MM.1S (cell line): ENCODE measurements around the gene SENP7.

Experiments
- DNase-seq: peaks from one replicate; pipeline ENCODE4 v3.0.0-alpha.2; 2015
- H2AFZ ChIP-seq: fragments of 300-600 bp; sonication (generic); 2 replicates; pipeline ENCODE4 v1.6.0; 2016; ENCODE audit warnings: antibody characterized with exemption, low read length
- H3F3A ChIP-seq: fragments of 300-600 bp; sonication (generic); 2 replicates; pipeline ENCODE4 v1.6.1; 2016; ENCODE audit warnings: mild to moderate bottlenecking, antibody characterized with exemption, low read length, moderate library complexity, mixed read lengths; ENCODE audit not compliant: insufficient read depth
- H3K27ac ChIP-seq: fragments of 300-600 bp; sonication (generic); 2 replicates; pipeline ENCODE4 v1.5.1; 2016; ENCODE audit warnings: mild to moderate bottlenecking, low read length
- H3K27me3 ChIP-seq: fragments of 300-600 bp; sonication (generic); replicated peaks from 2 replicates; pipeline ENCODE4 v1.6.0; 2016; ENCODE audit warnings: low read length; ENCODE audit not compliant: insufficient read depth
- H3K36me3 ChIP-seq: fragments of 300-600 bp; sonication (generic); replicated peaks from 2 replicates; pipeline ENCODE4 v1.6.1; 2016; ENCODE audit warnings: mild to moderate bottlenecking, low read length, mixed read lengths; ENCODE audit not compliant: insufficient read depth
- H3K4me1 ChIP-seq: fragments of 300-600 bp; sonication (generic); 2 replicates; pipeline ENCODE4 v1.6.1; 2016; ENCODE audit warnings: low read length, mixed read lengths
- H3K4me2 ChIP-seq: fragments of 300-600 bp; sonication (generic); 2 replicates; pipeline ENCODE4 v1.6.0; 2016; ENCODE audit warnings: low read depth, low read length
- H3K4me3 ChIP-seq: fragments of 300-600 bp; sonication (generic); 2 replicates; pipeline ENCODE4 v1.5.1; 2016; ENCODE audit warnings: low read length, mixed read lengths
- H3K79me2 ChIP-seq: fragments of 300-600 bp; sonication (generic); 2 replicates; pipeline ENCODE4 v1.6.1; 2016; ENCODE audit warnings: mixed run types, low read length, mixed read lengths
- H3K9ac ChIP-seq: fragments of 300-600 bp; sonication (generic); 2 replicates; pipeline ENCODE4 v1.6.1; 2016; ENCODE audit warnings: low read length, mixed read lengths
- H3K9me2 ChIP-seq: fragments of 300-600 bp; sonication (generic); replicated peaks from 2 replicates; pipeline ENCODE4 v1.6.1; 2016; ENCODE audit warnings: mild to moderate bottlenecking, low read length, mixed read lengths; ENCODE audit not compliant: insufficient read depth
- H3K9me3 ChIP-seq: fragments of 300-600 bp; sonication (generic); replicated peaks from 2 replicates; pipeline ENCODE4 v1.6.1; 2016; ENCODE audit warnings: mild to moderate bottlenecking, low read length, mixed read lengths; ENCODE audit not compliant: insufficient read depth
- H4K20me1 ChIP-seq: fragments of 300-600 bp; sonication (generic); 2 replicates; pipeline ENCODE4 v1.6.1; 2016; ENCODE audit warnings: mild to moderate bottlenecking, low read length, moderate library complexity, mixed read lengths; ENCODE audit not compliant: insufficient read depth
- CTCF ChIP-seq: fragments of 300-600 bp; sonication (generic); IDR thresholded peaks from 2 replicates; pipeline ENCODE4 v1.5.1; 2016; ENCODE audit warnings: antibody characterized with exemption, low read length, mixed read lengths
- EZH2 ChIP-seq: fragments of 300-600 bp; sonication (generic); optimal IDR thresholded peaks from 2 replicates; pipeline ENCODE3; 2017; ENCODE audit warnings: low read depth, mild to moderate bottlenecking, antibody characterized with exemption, low read length, mixed read lengths
- EZH2phosphoT487 ChIP-seq: fragments of 300-600 bp; sonication (generic); IDR thresholded peaks from 2 replicates; pipeline ENCODE4 v1.6.1; 2018; ENCODE audit warnings: antibody characterized with exemption, low read length

SENP7 gene

DNA sequence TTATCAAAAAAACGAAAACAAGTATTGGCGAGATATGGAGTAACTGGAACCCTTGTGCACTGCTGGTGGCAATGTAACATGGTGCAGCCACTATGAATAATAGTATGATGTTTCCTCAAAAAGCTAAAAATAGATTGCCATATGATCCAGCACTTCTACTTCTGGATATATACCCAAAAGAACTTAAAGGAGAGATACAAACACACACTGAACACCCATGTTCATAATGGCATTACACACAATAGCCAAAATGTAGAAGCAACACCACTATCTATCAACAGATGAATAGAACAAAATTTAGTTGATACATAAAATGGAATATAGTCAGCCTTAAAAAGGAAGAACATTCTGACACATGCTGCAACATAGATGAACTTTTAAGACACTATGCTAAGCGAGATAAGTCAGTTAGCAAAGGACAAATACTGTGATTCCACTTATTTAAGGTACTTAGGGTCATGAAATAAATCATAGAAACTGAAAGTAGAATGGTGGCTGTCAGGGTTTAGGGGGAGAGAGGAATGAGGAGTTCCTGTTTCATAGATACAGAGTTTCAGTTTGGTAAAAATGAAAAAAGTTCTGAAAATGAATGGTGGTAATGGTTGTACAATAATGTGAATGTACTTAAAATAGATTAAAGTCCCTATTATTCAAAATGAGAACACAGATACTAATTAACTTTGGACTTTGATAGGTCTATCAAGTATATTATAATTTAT lies 133.2 kb downstream of the SENP7 start:
- TF ChIP-seq EZH2phosphoT487 (no peak), EZH2 (no peak), CTCF (no peak)
- Histone ChIP-seq H3F3A (peaks cover 25% of the 10 kb centered on the region), H3K9me3 (no peaks in the 10 kb centered on the region), H3K4me2 (peak overlapping the region; percentile 57), H3K27me3 (no peaks in the 10 kb centered on the region; the same call in 1 of the 2 replicates), H3K4me3 (peak overlapping the region; percentile 14; the same call in 1 of the 2 replicates), H4K20me1 (no peaks in the 10 kb centered on the region), H3K9ac (no peak overlapping the region), H3K4me1 (peaks cover 39% of the 10 kb centered on the region), H3K27ac (peak overlapping the region; percentile 37; the same call in 1 of the 2 replicates), H3K36me3 (no peaks in the 10 kb centered on the region), H3K79me2 (0 out of 2 replicates have a peak, but pooled peaks cover 3% of the 10 kb centered on the region), H2AFZ (no peak overlapping the region), H3K9me2 (no peaks in the 10 kb centered on the region)
- peak; percentile 85 for DNase-seq

DNA sequence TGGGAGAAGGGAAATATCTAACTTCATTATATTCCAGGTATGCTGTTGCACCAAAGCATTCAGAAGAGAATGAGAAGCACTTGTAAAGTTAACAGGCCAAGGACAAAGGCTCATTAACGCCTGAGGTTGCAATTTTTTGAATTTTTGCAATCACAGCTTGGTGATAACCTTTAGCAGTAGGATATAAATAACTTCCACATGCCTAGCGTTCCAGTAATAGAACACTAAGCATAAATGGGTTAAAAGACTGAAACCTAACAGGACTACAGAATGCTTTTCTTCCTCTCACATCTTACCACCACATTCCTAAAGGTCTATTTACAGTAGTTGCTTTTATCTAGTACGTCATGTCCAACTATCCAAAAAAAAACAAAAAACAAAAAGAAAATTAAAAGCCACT lies 135.2 kb downstream of the SENP7 start:
- peak; percentile 72 for DNase-seq
- peak overlapping the region; percentile 62 for H3K4me2 ChIP-seq
- no peak for TF ChIP-seq EZH2phosphoT487
- no peak for TF ChIP-seq EZH2
- no peak for TF ChIP-seq CTCF
- no peak overlapping the region for H3K4me3 ChIP-seq
- no peak overlapping the region for H3K9ac ChIP-seq
- H3K27me3 ChIP-seq, result no peaks in the 10 kb centered on the region; the same call in 1 of the 2 replicates
- H3K9me2 ChIP-seq, result no peaks in the 10 kb centered on the region
- H3K79me2 ChIP-seq, result 0 out of 2 replicates have a peak, but pooled peaks cover 6% of the 10 kb centered on the region
- H4K20me1 ChIP-seq, result no peaks in the 10 kb centered on the region
- H3K4me1 ChIP-seq, result peaks cover 39% of the 10 kb centered on the region
- H3K36me3 ChIP-seq, result no peaks in the 10 kb centered on the region
- H3K27ac ChIP-seq, result peak overlapping the region; percentile 21; the same call in 1 of the 2 replicates
- peaks cover 25% of the 10 kb centered on the region for H3F3A ChIP-seq
- no peak overlapping the region for H2AFZ ChIP-seq
- H3K9me3 ChIP-seq, result no peaks in the 10 kb centered on the region

- no peaks in the 10 kb centered on the region; the same call in 1 of the 2 replicates for H3K27me3 ChIP-seq
- H3K27ac ChIP-seq, result peak overlapping the region; percentile 14; the same call in 1 of the 2 replicates
- no peaks in the 10 kb centered on the region for H3K36me3 ChIP-seq
- H3K4me3 ChIP-seq, result no peak overlapping the region
- peaks cover 39% of the 10 kb centered on the region for H3K4me1 ChIP-seq
- no peak for DNase-seq
- no peaks in the 10 kb centered on the region for H3K9me3 ChIP-seq
- no peak overlapping the region for H2AFZ ChIP-seq
- H3F3A ChIP-seq, result peaks cover 25% of the 10 kb centered on the region
- H3K4me2 ChIP-seq, result peak overlapping the region; percentile 62
- H3K9ac ChIP-seq, result no peak overlapping the region
- no peaks in the 10 kb centered on the region for H4K20me1 ChIP-seq
- H3K9me2 ChIP-seq, result no peaks in the 10 kb centered on the region
- H3K79me2 ChIP-seq, result 0 out of 2 replicates have a peak, but pooled peaks cover 6% of the 10 kb centered on the region
- TF ChIP-seq EZH2, result no peak
- TF ChIP-seq CTCF, result no peak
- TF ChIP-seq EZH2phosphoT487, result no peak
Measured at GRCh38 chr3:101377209-101377608, 135.8 kb downstream of the SENP7 start.
